HUES64 (cell line): Measurements from ENCODE around the gene TFF2.

Experiments
- H3K27ac ChIP-seq: 2 replicates; pipeline ENCODE4 v1.7.0; 2013; ENCODE audit warnings: low read depth, low read length, inconsistent platforms
- H3K27me3 ChIP-seq: 2 replicates; pipeline ENCODE4 v1.6.1; 2013; ENCODE audit warnings: mild to moderate bottlenecking, low read length; ENCODE audit not compliant: insufficient read depth
- H3K36me3 ChIP-seq: 2 replicates; pipeline ENCODE4 v1.6.1; 2013; ENCODE audit warnings: mild to moderate bottlenecking, low read length; ENCODE audit not compliant: insufficient read depth
- H3K4me1 ChIP-seq: 2 replicates; pipeline ENCODE4 v1.6.1; 2013; ENCODE audit warnings: mild to moderate bottlenecking, low read length, moderate library complexity; ENCODE audit not compliant: insufficient read depth
- H3K4me3 ChIP-seq: 2 replicates; pipeline ENCODE4 v1.5.1; 2013; ENCODE audit warnings: mild to moderate bottlenecking, low read length, moderate library complexity
- H3K9ac ChIP-seq: 2 replicates; pipeline ENCODE4 v1.6.1; 2013; ENCODE audit warnings: mild to moderate bottlenecking, low read depth, low read length
- H3K9me3 ChIP-seq: 2 replicates; pipeline ENCODE4 v1.6.1; 2013; ENCODE audit warnings: low read depth, low read length; ENCODE audit not compliant: insufficient read depth
- WGBS: fragments of 150-250, 120-280 bp; methylation state at CpG from one replicate; pipeline ENCODE4 v1.1.7; 2013; ENCODE audit warnings: missing lambda C conversion rate; 5-methylcytosine and 5-hydroxymethylcytosine counted together

TFF2 gene

DNA sequence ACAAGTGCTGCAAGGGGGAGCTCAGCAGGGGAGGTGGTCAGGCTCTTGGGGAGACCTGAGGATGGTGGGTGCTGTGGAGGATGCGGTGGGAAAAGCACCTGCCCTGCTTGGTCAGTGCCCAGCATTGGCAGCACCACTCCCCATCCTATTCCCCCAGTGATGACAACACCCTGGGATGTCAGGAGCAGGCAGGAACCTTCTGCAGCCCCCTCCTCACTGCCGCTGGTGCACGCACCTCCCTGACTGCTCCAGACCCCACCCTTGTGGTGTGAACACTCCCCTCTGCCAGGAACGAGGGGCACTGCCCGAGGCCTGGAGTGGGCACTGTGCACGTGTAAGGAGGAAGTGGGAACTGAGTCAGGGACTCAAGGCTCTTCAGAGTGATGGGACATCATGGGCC lies 32.5 kb upstream of the TFF2 start:
- H3K4me3 ChIP-seq: no peak overlapping the region
- H3K4me1 ChIP-seq: peaks cover 5% of the 10 kb centered on the region; the same call in 1 of the 2 replicates
- H3K36me3 ChIP-seq: no peaks in the 10 kb centered on the region
- no peaks in the 10 kb centered on the region for H3K9me3 ChIP-seq
- H3K9ac ChIP-seq: no peak overlapping the region
- no peak overlapping the region for H3K27ac ChIP-seq
- H3K27me3 ChIP-seq: no peaks in the 10 kb centered on the region
- WGBS: 85% methylated on average over 6 of the region's 6 CpGs

DNA sequence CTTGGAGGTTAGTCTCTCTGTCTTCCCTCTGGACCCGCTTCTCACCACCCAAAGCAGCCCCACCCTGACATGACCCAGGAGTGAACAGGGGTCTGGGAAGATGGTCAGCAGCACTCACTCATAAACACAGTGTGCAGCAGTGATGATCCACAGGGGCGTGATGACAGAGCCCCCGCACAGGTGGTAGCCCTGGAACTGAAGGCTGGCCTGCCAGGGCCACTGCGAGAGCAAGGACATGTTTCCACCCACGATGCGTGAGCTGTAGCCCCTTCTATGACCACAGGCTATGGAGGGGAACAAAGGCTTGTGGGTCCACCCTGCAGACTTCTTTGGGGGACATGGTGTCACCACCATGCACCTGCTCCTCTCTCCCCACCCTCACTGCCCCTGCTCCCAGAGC lies 32.1 kb upstream of the TFF2 start:
- H3K4me1 ChIP-seq: peaks cover 5% of the 10 kb centered on the region; the same call in 1 of the 2 replicates
- WGBS: 93% methylated on average over 6 of the region's 6 CpGs
- no peaks in the 10 kb centered on the region for H3K27me3 ChIP-seq

DNA sequence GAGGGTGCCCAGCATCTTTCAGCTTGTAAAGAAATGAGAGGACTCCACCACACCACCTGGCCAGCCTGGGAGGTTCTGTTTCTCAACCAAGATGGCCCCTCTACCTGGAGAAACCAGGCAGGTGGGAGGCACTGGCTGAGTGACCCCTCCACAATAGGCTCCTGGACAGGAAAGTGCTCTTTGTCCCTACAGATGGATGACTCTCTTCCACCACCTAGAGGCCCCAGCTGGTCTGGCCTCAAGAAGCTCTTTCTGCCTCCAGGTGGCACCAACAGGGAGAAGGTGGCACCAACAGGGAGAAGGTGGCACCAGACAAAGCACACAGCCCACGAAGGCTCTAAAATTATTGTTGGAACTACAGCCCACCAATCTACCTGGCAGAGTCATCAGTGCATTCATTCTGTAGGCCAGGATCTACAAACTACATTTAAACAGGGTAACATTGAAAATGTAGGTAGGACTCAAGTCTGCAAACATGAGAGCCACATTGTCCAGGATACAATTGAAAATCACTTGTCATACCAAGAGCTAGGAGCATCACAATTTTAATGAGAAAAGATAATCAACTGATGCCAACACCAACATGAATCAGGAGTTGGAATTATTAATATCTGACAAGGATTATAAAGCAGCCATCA lies 30.7 kb upstream of the TFF2 start:
- no peak overlapping the region for H3K4me3 ChIP-seq
- H3K36me3 ChIP-seq: no peaks in the 10 kb centered on the region
- no peaks in the 10 kb centered on the region for H3K27me3 ChIP-seq
- no peak overlapping the region for H3K27ac ChIP-seq
- H3K9ac ChIP-seq: no peak overlapping the region
- 26% methylated on average over 1 of the region's 1 CpG for WGBS
- H3K9me3 ChIP-seq: no peaks in the 10 kb centered on the region
- H3K4me1 ChIP-seq: no peaks in the 10 kb centered on the region

More for the DNA sequence above, 32.1 kb upstream of the TFF2 start:
- no peak overlapping the region for H3K4me3 ChIP-seq
- no peak overlapping the region for H3K27ac ChIP-seq
- H3K9ac ChIP-seq: no peak overlapping the region
- H3K36me3 ChIP-seq: no peaks in the 10 kb centered on the region
- H3K9me3 ChIP-seq: no peaks in the 10 kb centered on the region

DNA sequence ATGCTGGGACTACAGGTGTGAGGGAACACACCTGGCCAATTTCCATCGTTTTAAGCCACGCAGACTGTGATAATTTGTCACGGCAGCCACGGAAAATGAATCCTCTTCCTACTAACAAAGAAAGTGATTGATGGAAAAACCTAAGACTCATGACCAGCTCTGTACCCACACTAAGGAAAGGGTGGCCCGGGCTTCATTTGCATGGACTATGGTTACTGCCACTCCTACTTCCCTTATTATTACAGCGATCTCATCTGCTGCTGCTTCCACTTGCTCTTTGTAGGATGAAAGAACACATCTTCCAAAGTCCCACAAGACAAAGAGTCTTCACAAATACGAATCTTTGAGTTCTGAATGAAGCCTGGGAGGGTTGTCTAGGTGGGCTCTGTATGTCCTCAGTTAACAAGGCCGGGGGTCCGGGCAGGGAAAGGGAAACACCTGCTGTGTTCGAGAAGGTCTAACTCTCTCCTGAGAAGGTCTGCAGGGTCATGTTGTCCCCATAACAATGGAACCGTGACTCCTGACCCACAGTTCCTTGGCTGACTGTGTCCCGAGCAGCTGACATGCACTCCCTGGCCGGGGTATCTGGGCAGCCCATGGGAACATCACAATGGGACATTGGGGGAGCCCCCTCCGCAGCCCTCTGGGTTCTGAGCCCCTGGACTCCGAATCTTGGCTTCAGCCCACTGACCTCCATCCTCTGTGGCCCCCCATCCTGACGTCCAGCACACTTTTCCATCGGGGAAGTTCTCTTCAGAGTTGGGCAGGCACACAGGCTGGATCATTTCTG lies 28.8 kb upstream of the TFF2 start:
- no peak overlapping the region for H3K4me3 ChIP-seq
- H3K9me3 ChIP-seq: no peaks in the 10 kb centered on the region
- 0 out of 2 replicates have a peak, but pooled peaks cover 3% of the 10 kb centered on the region for H3K27me3 ChIP-seq
- 90% methylated on average over 17 of the region's 17 CpGs for WGBS
- H3K27ac ChIP-seq: no peak overlapping the region
- H3K36me3 ChIP-seq: no peaks in the 10 kb centered on the region
- no peaks in the 10 kb centered on the region for H3K4me1 ChIP-seq
- H3K9ac ChIP-seq: no peak overlapping the region

DNA sequence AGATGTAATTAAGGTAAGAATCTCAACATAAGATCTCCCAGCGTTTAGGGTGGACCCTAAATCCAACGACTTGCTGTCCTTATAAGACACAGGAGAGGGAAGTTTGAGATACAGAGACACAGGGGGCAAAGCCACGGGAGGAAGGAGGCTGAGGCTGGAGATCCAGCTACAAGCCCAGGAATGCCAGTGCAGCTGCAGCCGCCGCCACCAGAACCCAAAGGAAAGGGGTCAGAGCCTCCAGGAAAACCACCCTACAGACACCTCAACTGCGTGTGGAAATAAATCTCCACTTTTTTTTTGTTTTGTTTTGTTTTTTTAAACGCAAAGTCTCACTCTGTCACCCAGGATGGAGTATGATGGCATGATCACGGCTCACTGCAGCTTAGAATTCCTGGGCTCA lies 27.6 kb upstream of the TFF2 start:
- Histone ChIP-seq H3K4me3 (no peak overlapping the region), H3K4me1 (no peaks in the 10 kb centered on the region), H3K36me3 (no peaks in the 10 kb centered on the region), H3K9me3 (no peaks in the 10 kb centered on the region), H3K9ac (no peak overlapping the region), H3K27ac (no peak overlapping the region), H3K27me3 (peaks cover 6% of the 10 kb centered on the region; the same call in 1 of the 2 replicates)
- 86% methylated on average over 8 of the region's 8 CpGs for WGBS

DNA sequence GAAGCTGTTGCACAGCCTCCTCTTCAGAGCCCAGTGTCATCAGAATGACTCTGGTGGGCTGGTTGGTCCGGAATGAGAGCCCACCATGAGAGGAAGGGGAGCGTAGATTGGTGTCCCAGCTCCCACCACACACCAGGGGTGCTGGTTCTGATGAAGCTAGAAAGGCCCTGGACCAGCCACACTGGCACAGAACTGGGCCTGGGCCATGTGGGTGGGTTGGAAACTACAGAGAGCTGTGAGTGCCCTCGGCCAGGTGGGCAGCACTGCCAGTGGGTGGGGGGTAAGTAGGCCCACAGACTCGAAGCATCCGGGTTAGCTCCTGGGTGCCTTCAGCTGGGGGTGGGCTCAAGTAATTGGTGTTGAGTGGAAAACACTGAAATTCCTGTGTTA lies 27.2 kb upstream of the TFF2 start:
- H3K27me3 ChIP-seq: peaks cover 6% of the 10 kb centered on the region; the same call in 1 of the 2 replicates
- WGBS: 95% methylated on average over 5 of the region's 5 CpGs
- no peak overlapping the region for H3K9ac ChIP-seq
- no peaks in the 10 kb centered on the region for H3K9me3 ChIP-seq
- no peak overlapping the region for H3K4me3 ChIP-seq
- no peaks in the 10 kb centered on the region for H3K36me3 ChIP-seq
- H3K27ac ChIP-seq: no peak overlapping the region
- H3K4me1 ChIP-seq: no peaks in the 10 kb centered on the region

DNA sequence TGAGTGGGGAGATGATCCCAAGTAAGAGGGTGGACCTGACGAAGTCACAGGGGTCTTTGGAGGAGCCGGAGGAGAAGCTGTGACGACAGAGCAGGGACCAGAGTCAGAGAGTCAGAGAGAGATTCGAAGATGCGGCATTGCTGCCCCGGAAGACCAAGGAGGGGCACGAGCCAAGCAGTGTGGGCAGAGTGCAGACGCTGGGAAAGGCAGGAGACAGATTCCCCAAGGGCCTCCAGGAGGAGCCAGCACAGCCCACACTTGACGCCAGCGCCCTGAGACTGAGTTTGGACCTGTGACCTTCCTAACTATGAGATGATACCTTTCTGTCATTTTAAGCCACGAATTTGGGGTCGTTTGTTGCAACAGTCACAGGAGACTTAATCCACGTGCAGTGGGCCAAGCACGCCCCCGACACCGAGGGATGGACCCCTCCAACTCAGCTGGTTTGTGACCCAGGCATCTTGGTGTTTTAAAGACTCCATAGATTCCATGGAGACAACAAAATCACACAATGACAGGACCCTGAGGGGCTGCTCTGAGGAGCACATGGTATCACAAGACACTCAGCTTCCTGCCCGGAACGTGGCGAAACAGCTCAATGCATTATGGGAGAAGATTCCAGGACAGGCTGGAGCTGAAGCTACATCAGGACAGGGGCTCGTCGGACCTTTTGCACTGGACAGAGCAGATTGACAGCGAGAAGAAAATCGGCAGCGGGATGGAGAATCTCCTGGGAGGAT lies 26.6 kb upstream of the TFF2 start:
- Histone ChIP-seq H3K27ac (no peak overlapping the region), H3K36me3 (no peaks in the 10 kb centered on the region), H3K27me3 (peaks cover 6% of the 10 kb centered on the region; the same call in 1 of the 2 replicates), H3K9me3 (no peaks in the 10 kb centered on the region), H3K4me1 (no peaks in the 10 kb centered on the region), H3K4me3 (no peak overlapping the region), H3K9ac (no peak overlapping the region)
- 90% methylated on average over 24 of the region's 24 CpGs for WGBS

DNA sequence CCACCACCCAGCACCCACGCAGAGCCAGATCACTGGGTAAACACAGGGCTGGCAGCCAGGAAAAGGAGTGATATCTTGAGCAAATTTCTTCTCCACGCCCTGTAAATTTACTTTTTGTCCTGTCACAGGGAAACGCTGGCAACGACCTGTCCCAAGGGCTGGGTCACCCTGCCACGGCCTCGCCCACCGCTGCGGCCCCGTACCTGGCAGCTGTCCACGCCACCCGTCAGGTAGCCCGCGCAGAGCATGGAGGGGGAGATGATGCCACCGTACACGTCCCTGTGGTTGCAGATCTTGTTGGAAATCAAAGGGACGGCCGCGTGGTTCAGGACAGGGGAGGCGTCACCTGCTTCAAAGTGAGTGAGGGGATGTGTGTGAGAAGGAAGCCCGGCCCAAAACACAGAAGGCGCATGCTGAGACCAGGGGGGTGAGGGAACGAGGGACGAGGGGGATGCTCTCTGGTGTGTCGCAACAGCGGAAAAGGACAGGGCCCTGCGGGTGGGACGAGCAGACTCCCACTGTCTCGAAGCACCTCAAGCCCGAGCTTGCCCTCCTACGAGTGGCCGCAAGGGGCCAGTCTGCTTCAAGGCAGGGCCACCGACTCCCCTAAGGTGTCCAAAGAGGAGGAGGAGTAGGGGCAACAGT lies 25.7 kb upstream of the TFF2 start:
- Histone ChIP-seq H3K9me3 (no peaks in the 10 kb centered on the region), H3K36me3 (no peaks in the 10 kb centered on the region), H3K27ac (no peak overlapping the region), H3K27me3 (peaks cover 6% of the 10 kb centered on the region; the same call in 1 of the 2 replicates), H3K4me3 (no peak overlapping the region), H3K4me1 (no peaks in the 10 kb centered on the region), H3K9ac (no peak overlapping the region)
- 92% methylated on average over 32 of the region's 32 CpGs for WGBS

DNA sequence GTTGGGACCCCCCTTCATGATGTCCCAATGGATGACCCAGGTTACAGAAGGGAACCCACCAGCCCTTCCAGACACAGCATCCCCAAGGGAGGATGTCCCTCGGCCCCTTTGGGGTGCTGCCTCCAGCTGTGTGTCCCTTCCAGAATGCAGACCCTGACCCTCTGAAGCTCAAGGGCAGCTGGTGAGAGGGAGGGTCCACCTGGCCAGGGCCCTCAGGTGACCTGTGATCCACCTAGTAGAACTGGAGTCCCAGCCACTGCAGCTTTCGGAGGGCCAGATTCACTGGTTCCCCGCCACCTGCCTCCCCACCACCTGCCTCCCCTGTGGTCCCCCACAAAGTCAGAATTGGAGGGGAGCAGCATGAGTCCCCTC lies 25.2 kb upstream of the TFF2 start:
- peaks cover 6% of the 10 kb centered on the region; the same call in 1 of the 2 replicates for H3K27me3 ChIP-seq
- no peak overlapping the region for H3K4me3 ChIP-seq
- no peaks in the 10 kb centered on the region for H3K36me3 ChIP-seq
- 87% methylated on average over 3 of the region's 3 CpGs for WGBS
- H3K27ac ChIP-seq: no peak overlapping the region
- no peak overlapping the region for H3K9ac ChIP-seq
- H3K9me3 ChIP-seq: no peaks in the 10 kb centered on the region
- no peaks in the 10 kb centered on the region for H3K4me1 ChIP-seq

DNA sequence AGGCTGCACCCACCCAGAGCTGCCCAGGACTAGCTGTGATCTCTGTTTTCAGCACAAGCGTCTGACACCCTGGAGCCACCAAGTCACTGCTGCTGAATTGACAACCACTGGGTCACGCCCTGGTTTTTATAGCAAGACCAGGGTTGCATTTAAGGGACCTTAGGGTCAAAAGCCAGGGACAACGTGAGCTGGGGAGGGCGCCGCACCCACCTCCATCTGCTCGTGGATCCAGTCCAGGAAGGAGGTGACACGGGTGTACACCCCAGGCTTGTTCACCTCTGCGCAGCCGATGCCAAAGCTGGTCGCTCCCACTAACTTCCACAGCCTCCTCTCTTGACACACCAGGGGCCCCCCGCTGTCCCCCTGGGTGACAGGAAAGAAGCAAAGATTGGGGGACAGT lies 24.7 kb upstream of the TFF2 start:
- no peak overlapping the region for H3K4me3 ChIP-seq
- no peak overlapping the region for H3K9ac ChIP-seq
- no peaks in the 10 kb centered on the region for H3K36me3 ChIP-seq
- H3K27ac ChIP-seq: no peak overlapping the region
- H3K27me3 ChIP-seq: peaks cover 6% of the 10 kb centered on the region; the same call in 1 of the 2 replicates
- 85% methylated on average over 11 of the region's 11 CpGs for WGBS
- no peaks in the 10 kb centered on the region for H3K9me3 ChIP-seq
- H3K4me1 ChIP-seq: no peaks in the 10 kb centered on the region
